HEK293T (cell line): ENCODE results near the gene ITGAD.

Source experiments
- CTCF ChIA-PET: fragments of 350-600 bp; formaldehyde crosslinking; extraction: SDS; loops from one replicate; lab custom pipeline; 2021; ENCODE audit warnings: antibody characterized with exemption, inconsistent platforms; lab: Yijun Ruan, JAX
- POLR2A ChIA-PET: fragments of 350-600 bp; formaldehyde crosslinking; extraction: SDS; loops from one replicate; lab custom pipeline; 2020; ENCODE audit warnings: antibody characterized with exemption, inconsistent platforms; lab: Yijun Ruan, JAX
- DNase-seq: peaks from one replicate; pipeline ENCODE4 v3.0.0; 2012; ENCODE audit warnings: mixed read lengths; ENCODE audit errors: extremely low spot score
- ARNT ChIP-seq: fragments of 450-650 bp; IDR thresholded peaks from 2 replicates; pipeline ENCODE4 v1.6.1; 2017; ENCODE audit warnings: mild to moderate bottlenecking
- BHLHE40 ChIP-seq: fragments of 450-650 bp; IDR thresholded peaks from 2 replicates; pipeline ENCODE4 v1.6.1; 2016; ENCODE audit warnings: mild to moderate bottlenecking, moderate library complexity, borderline replicate concordance
- CTBP1 ChIP-seq: fragments of 450-650 bp; IDR thresholded peaks from 2 replicates; pipeline ENCODE4 v1.6.1; 2016; ENCODE audit warnings: borderline replicate concordance
- ELF4 ChIP-seq: fragments of 450-650 bp; IDR thresholded peaks from 2 replicates; pipeline ENCODE4 v1.6.1; 2017; ENCODE audit warnings: antibody characterized with exemption
- FOXA1 ChIP-seq: fragments of 450-650 bp; IDR thresholded peaks from 2 replicates; pipeline ENCODE4 v1.6.1; 2016; ENCODE audit warnings: mild to moderate bottlenecking
- FOXK2 ChIP-seq: fragments of 450-650 bp; IDR thresholded peaks from 2 replicates; pipeline ENCODE4 v1.6.1; 2016; ENCODE audit warnings: mild to moderate bottlenecking
- FOXM1 ChIP-seq: fragments of 450-650 bp; IDR thresholded peaks from 2 replicates; pipeline ENCODE4 v1.6.1; 2017; ENCODE audit warnings: mild to moderate bottlenecking, borderline replicate concordance
- HDGF ChIP-seq: fragments of 450-650 bp; IDR thresholded peaks from 2 replicates; pipeline ENCODE4 v1.6.1; 2017; ENCODE audit warnings: antibody characterized with exemption, borderline replicate concordance
- L3MBTL2 ChIP-seq: fragments of 450-650 bp; conservative IDR thresholded peaks from 2 replicates; pipeline ENCODE4 v1.6.1; 2016; ENCODE audit warnings: mild to moderate bottlenecking
- LEF1 ChIP-seq: fragments of 450-650 bp; IDR thresholded peaks from 2 replicates; pipeline ENCODE4 v1.6.1; 2017; ENCODE audit warnings: mild to moderate bottlenecking, borderline replicate concordance
- NFRKB ChIP-seq: fragments of 450-650 bp; IDR thresholded peaks from 2 replicates; pipeline ENCODE4 v1.6.1; 2016; ENCODE audit warnings: mild to moderate bottlenecking, moderate library complexity
- PKNOX1 ChIP-seq: fragments of 450-650 bp; IDR thresholded peaks from 2 replicates; pipeline ENCODE4 v1.6.1; 2016
- SP1 ChIP-seq: fragments of 450-650 bp; IDR thresholded peaks from 2 replicates; pipeline ENCODE4 v1.6.1; 2017
- SUZ12 ChIP-seq: fragments of 450-650 bp; IDR thresholded peaks from 2 replicates; pipeline ENCODE4 v1.6.1; 2016; ENCODE audit warnings: mild to moderate bottlenecking
- TARDBP ChIP-seq: fragments of 450-650 bp; IDR thresholded peaks from 2 replicates; pipeline ENCODE4 v1.6.1; 2016
- ZNF384 ChIP-seq: fragments of 450-650 bp; IDR thresholded peaks from 2 replicates; pipeline ENCODE4 v1.6.1; 2016

Gene ITGAD

GRCh38 chr16:31472709-31473203 lies 79.6 kb downstream of the ITGAD start:
- ChIA-PET POLR2A (interaction anchor here (0.7 to 3.9 kb wide), 3 partner anchors 13 to 20 kb away, joined by 3 to 27 read pairs (median 4); partner anchors contain the start of gene ARMC5), CTCF (no interaction called here)
- peak; percentile 83 for DNase-seq
- TF ChIP-seq LEF1 (no peak), HDGF (0 out of 2 replicates have a peak, but pooled peaks have one; percentile 30), NFRKB (no peak), FOXM1 (no peak), FOXA1 (no peak)

- TF ChIP-seq FOXM1 (no peak), NFRKB (no peak), ARNT (no peak), FOXA1 (no peak), TARDBP (no peak), FOXK2 (no peak)
- DNase-seq: no peak
- ChIA-PET POLR2A (interaction anchor here (0.7 to 3.9 kb wide), 2 partner anchors 13 to 21 kb away, joined by 3 to 27 read pairs; partner anchors contain the start of gene ARMC5), CTCF (interaction anchor here (1.2 kb wide), 1 partner anchor 13 kb away, joined by 5 read pairs; no protein-coding TSS in a partner anchor)
Observed at GRCh38 chr16:31473264-31473984, 80.3 kb downstream of the ITGAD start.

- DNase-seq: no peak
- no peak for TF ChIP-seq HDGF
- no peak for TF ChIP-seq SUZ12
- no peak for TF ChIP-seq L3MBTL2
- TF ChIP-seq ARNT: no peak
- TF ChIP-seq LEF1: no peak
- no peak for TF ChIP-seq ZNF384
- no peak for TF ChIP-seq FOXM1
- no peak for TF ChIP-seq SP1
- no peak for TF ChIP-seq FOXK2
- TF ChIP-seq PKNOX1: no peak
- TF ChIP-seq TARDBP: no peak
- TF ChIP-seq CTBP1: no peak
- TF ChIP-seq NFRKB: no peak
- no peak for TF ChIP-seq BHLHE40
- ChIA-PET CTCF (interaction anchor here (1.2 kb wide), 1 partner anchor 14 kb away, joined by 5 read pairs; no protein-coding TSS in a partner anchor), POLR2A (interaction anchor here (0.6 to 1.0 kb wide), 2 partner anchors 14 to 239 kb away, joined by 3 read pairs; a partner anchor contains a TSS)
Observed at GRCh38 chr16:31474173-31474714, 81.1 kb downstream of the ITGAD start.

- no peak for DNase-seq
- ChIA-PET POLR2A (interaction anchor here (0.6 to 1.0 kb wide), 2 partner anchors 15 to 238 kb away, joined by 3 read pairs; a partner anchor contains a TSS), CTCF (interaction anchor here (1.2 kb wide), 1 partner anchor 14 kb away, joined by 5 read pairs; no protein-coding TSS in a partner anchor)
- TF ChIP-seq HDGF (no peak), L3MBTL2 (no peak), PKNOX1 (no peak), CTBP1 (no peak), SUZ12 (no peak), SP1 (no peak)
Observed at GRCh38 chr16:31474773-31475738, 81.9 kb downstream of the ITGAD start.

GRCh38 chr16:31475946-31476302 lies 82.8 kb downstream of the ITGAD start:
- no peak for DNase-seq
- TF ChIP-seq ZNF384 (no peak), TARDBP (no peak), FOXK2 (no peak), BHLHE40 (no peak), ELF4 (no peak), ARNT (no peak), FOXM1 (no peak), L3MBTL2 (no peak), PKNOX1 (no peak), NFRKB (no peak), SUZ12 (no peak), HDGF (no peak), FOXA1 (no peak), LEF1 (no peak), SP1 (no peak), CTBP1 (no peak)
- POLR2A ChIA-PET: no interaction called here
- CTCF ChIA-PET: no interaction called here
